CD4-positive, alpha-beta T cell treated with Interleukin-17A for 4 hours (primary cell): ENCODE data around the gene DGCR6.
"Not testable (repeated sequence)": the region's sequence is repeated elsewhere in the genome, so short reads cannot be mapped to it uniquely, and the experiment has no call there.

ENCODE experiments used
- DNase-seq: peaks from one replicate; pipeline ENCODE4 v3.0.0-alpha.2; 2020; ENCODE audit warnings: mixed read lengths

Gene DGCR6

GRCh38 chr22:18931905-18932652 is 26.0 kb downstream of the DGCR6 start:
- DNase-seq, result no peak

- no peak for DNase-seq
Measured at GRCh38 chr22:18933914-18934313, 27.8 kb downstream of the DGCR6 start.

- DNase-seq, result not testable (repeated sequence)
Measured at GRCh38 chr22:18934688-18935087, 28.6 kb downstream of the DGCR6 start.

GRCh38 chr22:18935889-18936529 is 29.9 kb downstream of the DGCR6 start, which contains the start of gene PRODH:
PRODH (minus strand) TSS chr22:18936293; CDS start chr22:18936287, 6 bp downstream.
- DNase-seq, result no peak

GRCh38 chr22:18938691-18939090 is 32.6 kb downstream of the DGCR6 start:
- DNase-seq, result not testable (repeated sequence)

- not testable (repeated sequence) for DNase-seq
Measured at GRCh38 chr22:18947105-18947504, 41.0 kb downstream of the DGCR6 start.

- DNase-seq, result no peak
Measured at GRCh38 chr22:18947905-18948304, 41.8 kb downstream of the DGCR6 start.

GRCh38 chr22:18950141-18950540 is 44.0 kb downstream of the DGCR6 start:
- DNase-seq, result no peak

- DNase-seq, result no peak
Measured at GRCh38 chr22:18952022-18952421, 45.9 kb downstream of the DGCR6 start.

- not testable (repeated sequence) for DNase-seq
Measured at GRCh38 chr22:18953128-18953527, 47.0 kb downstream of the DGCR6 start.

- DNase-seq, result peak; percentile 62
Measured at GRCh38 chr22:18954303-18954989, 48.3 kb downstream of the DGCR6 start.

GRCh38 chr22:18954990-18955571 is 49.0 kb downstream of the DGCR6 start:
- no peak for DNase-seq

GRCh38 chr22:18955696-18956095 is 49.6 kb downstream of the DGCR6 start:
- no peak for DNase-seq

- not testable (repeated sequence) for DNase-seq
Measured at GRCh38 chr22:18956121-18956895, 50.2 kb downstream of the DGCR6 start.

- not testable (repeated sequence) for DNase-seq
Measured at GRCh38 chr22:18956956-18957355, 50.8 kb downstream of the DGCR6 start.

- not testable (repeated sequence) for DNase-seq
Measured at GRCh38 chr22:18957621-18958320, 51.7 kb downstream of the DGCR6 start.

- not testable (repeated sequence) for DNase-seq
Measured at GRCh38 chr22:18958321-18958705, 52.2 kb downstream of the DGCR6 start.

GRCh38 chr22:18958738-18959137 is 52.6 kb downstream of the DGCR6 start:
- DNase-seq, result not testable (repeated sequence)

GRCh38 chr22:18959266-18959665 is 53.1 kb downstream of the DGCR6 start:
- not testable (repeated sequence) for DNase-seq

- not testable (repeated sequence) for DNase-seq
Measured at GRCh38 chr22:18959741-18960140, 53.6 kb downstream of the DGCR6 start.

- DNase-seq, result not testable (repeated sequence)
Measured at GRCh38 chr22:18960166-18960820, 54.2 kb downstream of the DGCR6 start.
